Ishikawa (cell line): Measurements from ENCODE around the gene NCKIPSD.

Experiments used
- CEBPB ChIP-seq: IDR thresholded peaks from 2 replicates; pipeline ENCODE4 v1.6.1; 2012
- EGR1 ChIP-seq: IDR thresholded peaks from 2 replicates; pipeline ENCODE4 v1.6.1; 2012
- EP300 ChIP-seq: IDR thresholded peaks from 2 replicates; pipeline ENCODE4 v1.6.1; 2012; ENCODE audit warnings: borderline replicate concordance
- FOXM1 ChIP-seq: IDR thresholded peaks from 2 replicates; pipeline ENCODE4 v1.6.1; 2012; ENCODE audit warnings: low read depth, borderline replicate concordance
- RAD21 ChIP-seq: IDR thresholded peaks from 2 replicates; pipeline ENCODE4 v1.6.1; 2012; ENCODE audit warnings: low read depth
- TAF1 ChIP-seq: IDR thresholded peaks from 2 replicates; pipeline ENCODE4 v1.6.1; 2012; ENCODE audit warnings: low read depth, mild to moderate bottlenecking
- TCF12 ChIP-seq: IDR thresholded peaks from 2 replicates; pipeline ENCODE4 v1.6.1; 2012; ENCODE audit warnings: low read depth
- TEAD4 ChIP-seq: IDR thresholded peaks from 2 replicates; pipeline ENCODE4 v1.6.1; 2012
- YY1 ChIP-seq: IDR thresholded peaks from 2 replicates; pipeline ENCODE4 v1.6.1; 2012; ENCODE audit warnings: low read depth
- ZBTB7A ChIP-seq: IDR thresholded peaks from 2 replicates; pipeline ENCODE4 v1.6.1; 2012; ENCODE audit warnings: low read depth
- TF ChIP-seq, protein P1 (sequence below): IDR thresholded peaks from 2 replicates; pipeline ENCODE4 v1.6.1; 2012; ENCODE audit warnings: low read depth, mild to moderate bottlenecking
- TF ChIP-seq, protein P2 (sequence below): IDR thresholded peaks from 2 replicates; pipeline ENCODE4 v1.6.1; 2012
- TF ChIP-seq, protein P3 (sequence below): IDR thresholded peaks from 2 replicates; pipeline ENCODE4 v1.6.1; 2012

DNA sequence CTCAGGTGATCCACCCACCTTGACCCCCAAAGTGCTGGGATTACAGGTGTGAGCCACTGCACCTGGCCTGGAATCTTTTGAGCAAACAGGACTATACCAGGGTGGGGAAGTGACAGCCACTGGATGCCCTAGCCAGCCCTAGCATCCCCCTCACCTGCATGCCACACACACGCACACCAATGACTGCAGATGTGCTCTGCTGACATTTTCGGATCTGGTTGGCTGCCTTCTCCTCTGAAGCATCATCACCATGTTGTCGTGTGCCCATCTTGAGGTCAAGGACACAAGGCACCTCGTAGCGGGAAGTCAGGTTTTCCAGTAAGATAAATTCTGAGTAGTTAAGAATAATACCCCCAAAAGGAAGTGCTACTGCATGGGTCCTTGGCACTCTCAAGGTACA is 3.7 kb upstream of the NCKIPSD start:
- TF ChIP-seq TEAD4 (no peak), TCF12 (no peak), RAD21 (no peak), YY1 (no peak), FOXM1 (no peak), CEBPB (no peak), EP300 (no peak), TAF1 (no peak), ZBTB7A (no peak), EGR1 (no peak)
- TF ChIP-seq, protein P1, sequence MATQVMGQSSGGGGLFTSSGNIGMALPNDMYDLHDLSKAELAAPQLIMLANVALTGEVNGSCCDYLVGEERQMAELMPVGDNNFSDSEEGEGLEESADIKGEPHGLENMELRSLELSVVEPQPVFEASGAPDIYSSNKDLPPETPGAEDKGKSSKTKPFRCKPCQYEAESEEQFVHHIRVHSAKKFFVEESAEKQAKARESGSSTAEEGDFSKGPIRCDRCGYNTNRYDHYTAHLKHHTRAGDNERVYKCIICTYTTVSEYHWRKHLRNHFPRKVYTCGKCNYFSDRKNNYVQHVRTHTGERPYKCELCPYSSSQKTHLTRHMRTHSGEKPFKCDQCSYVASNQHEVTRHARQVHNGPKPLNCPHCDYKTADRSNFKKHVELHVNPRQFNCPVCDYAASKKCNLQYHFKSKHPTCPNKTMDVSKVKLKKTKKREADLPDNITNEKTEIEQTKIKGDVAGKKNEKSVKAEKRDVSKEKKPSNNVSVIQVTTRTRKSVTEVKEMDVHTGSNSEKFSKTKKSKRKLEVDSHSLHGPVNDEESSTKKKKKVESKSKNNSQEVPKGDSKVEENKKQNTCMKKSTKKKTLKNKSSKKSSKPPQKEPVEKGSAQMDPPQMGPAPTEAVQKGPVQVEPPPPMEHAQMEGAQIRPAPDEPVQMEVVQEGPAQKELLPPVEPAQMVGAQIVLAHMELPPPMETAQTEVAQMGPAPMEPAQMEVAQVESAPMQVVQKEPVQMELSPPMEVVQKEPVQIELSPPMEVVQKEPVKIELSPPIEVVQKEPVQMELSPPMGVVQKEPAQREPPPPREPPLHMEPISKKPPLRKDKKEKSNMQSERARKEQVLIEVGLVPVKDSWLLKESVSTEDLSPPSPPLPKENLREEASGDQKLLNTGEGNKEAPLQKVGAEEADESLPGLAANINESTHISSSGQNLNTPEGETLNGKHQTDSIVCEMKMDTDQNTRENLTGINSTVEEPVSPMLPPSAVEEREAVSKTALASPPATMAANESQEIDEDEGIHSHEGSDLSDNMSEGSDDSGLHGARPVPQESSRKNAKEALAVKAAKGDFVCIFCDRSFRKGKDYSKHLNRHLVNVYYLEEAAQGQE: no peak
- TF ChIP-seq, protein P2, sequence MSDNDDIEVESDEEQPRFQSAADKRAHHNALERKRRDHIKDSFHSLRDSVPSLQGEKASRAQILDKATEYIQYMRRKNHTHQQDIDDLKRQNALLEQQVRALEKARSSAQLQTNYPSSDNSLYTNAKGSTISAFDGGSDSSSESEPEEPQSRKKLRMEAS: no peak
- TF ChIP-seq, protein P3, sequence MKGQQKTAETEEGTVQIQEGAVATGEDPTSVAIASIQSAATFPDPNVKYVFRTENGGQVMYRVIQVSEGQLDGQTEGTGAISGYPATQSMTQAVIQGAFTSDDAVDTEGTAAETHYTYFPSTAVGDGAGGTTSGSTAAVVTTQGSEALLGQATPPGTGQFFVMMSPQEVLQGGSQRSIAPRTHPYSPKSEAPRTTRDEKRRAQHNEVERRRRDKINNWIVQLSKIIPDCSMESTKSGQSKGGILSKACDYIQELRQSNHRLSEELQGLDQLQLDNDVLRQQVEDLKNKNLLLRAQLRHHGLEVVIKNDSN: no peak
